Natural killer cell (primary cell): ENCODE data around the gene NHS. TPM values are rescaled to one million over a fixed set of nuclear protein-coding genes. Genes with fewer than 3 reads are reported as not detected.

ENCODE experiments used
- ATAC-seq, 3 donors: fragments of 150-1000 bp in 2 of 3; fragments of 200-7000 bp in 1 of 3; cut with Tn5 transposase; 1 replicate in 1 of 3; 2 replicates in 2 of 3; pipeline ENCODE4 v1.10.0; 2021; ENCODE audit warnings: mild to moderate bottlenecking in 2 of 3, moderate library complexity in 2 of 3
- DNase-seq, 2 donors: peaks; one replicate each; pipeline versions ENCODE4 v3.0.0 to v3.0.0-alpha.2; 2013 to 2021; ENCODE audit warnings: mixed read lengths in 1 of 2
- H3K27ac ChIP-seq: one replicate; pipeline ENCODE4 v1.5.1; 2013; ENCODE audit warnings: mild to moderate bottlenecking, low read length
- H3K27me3 ChIP-seq: one replicate; pipeline ENCODE4 v1.6.1; 2013; ENCODE audit warnings: low read length; ENCODE audit not compliant: control insufficient read depth, insufficient read depth
- H3K36me3 ChIP-seq: one replicate; pipeline ENCODE4 v1.6.1; 2013; ENCODE audit warnings: low read length; ENCODE audit not compliant: control insufficient read depth, insufficient read depth
- H3K4me1 ChIP-seq: one replicate; pipeline ENCODE4 v1.6.1; 2013; ENCODE audit warnings: low read length; ENCODE audit not compliant: control insufficient read depth, insufficient read depth
- H3K4me3 ChIP-seq: one replicate; pipeline ENCODE4 v1.5.1; 2013; ENCODE audit warnings: low read length
- H3K9me3 ChIP-seq: one replicate; pipeline ENCODE4 v1.6.1; 2013; ENCODE audit warnings: low read length; ENCODE audit not compliant: control insufficient read depth, insufficient read depth
- H3K27ac Mint-ChIP-seq, 2 donors: one replicate each; pipeline ENCODE4 v1.8.0; 2022; ENCODE audit warnings: mild to moderate bottlenecking in 2 of 2, mixed read lengths in 2 of 2, moderate library complexity in 1 of 2
- H3K27me3 Mint-ChIP-seq, 2 donors: one replicate each; pipeline ENCODE4 v1.8.0; 2022; ENCODE audit warnings: low read depth in 2 of 2, mixed read lengths in 2 of 2
- H3K36me3 Mint-ChIP-seq: one replicate; pipeline ENCODE4 v1.8.0; 2022; ENCODE audit warnings: mixed read lengths
- H3K4me1 Mint-ChIP-seq, 2 donors: one replicate each; pipeline ENCODE4 v1.8.0; 2022; ENCODE audit warnings: mixed read lengths in 2 of 2
- H3K4me3 Mint-ChIP-seq: one replicate; pipeline ENCODE4 v1.8.0; 2022; ENCODE audit warnings: mild to moderate bottlenecking, moderate library complexity, mixed read lengths
- H3K9me3 Mint-ChIP-seq, 2 donors: one replicate each; pipeline ENCODE4 v1.8.0; 2022; ENCODE audit warnings: mixed read lengths in 2 of 2
- CTCF ChIP-seq: fragments of 200-600 bp; IDR thresholded peaks from one replicate; pipeline ENCODE4 v1.8.0; 2022; ENCODE audit warnings: antibody characterized with exemption
- WGBS: methylation state at CpG from one replicate; pipeline ENCODE4 v1.1.7; 2013; ENCODE audit warnings: missing lambda C conversion rate; ENCODE audit not compliant: insufficient coverage; 5-methylcytosine and 5-hydroxymethylcytosine counted together
- intact Hi-C: fragments of 100-400 bp; cut with micrococcal nuclease; formaldehyde crosslinking; loops from one replicate; pipeline ENCODE4 v1.14.2; 2022
- total RNA-seq, 4 donors: library from RNA; stranded (reverse); fragments of 120-200 nt in 1 of 4; gene quantifications; one replicate each; pipeline versions ENCODE4 v1.2.3 to v1.2.4, GENCODE V29; 2013 to 2022

NHS gene
- total RNA-seq, 3 donors from 2014 or later (not counting 1 experiment from before 2014, with no cell fraction given): 0.05 to 0.28 TPM; not detected in 1

GRCh38 chrX:17679820-17680219, 304.8 kb downstream of the NHS start:
- no peaks in the 10 kb centered on the region for H3K36me3 Mint-ChIP-seq
- no peak for DNase-seq
- H3K9me3 Mint-ChIP-seq: no peaks in the 10 kb centered on the region
- Histone ChIP-seq H3K36me3 (no peaks in the 10 kb centered on the region), H3K4me1 (peaks cover 12% of the 10 kb centered on the region), H3K27ac (no peak overlapping the region), H3K4me3 (no peak overlapping the region), H3K9me3 (no peaks in the 10 kb centered on the region), H3K27me3 (no peaks in the 10 kb centered on the region)
- no peak for ATAC-seq
- peaks cover 19 to 21% of the 10 kb centered on the region in 2 donors for H3K4me1 Mint-ChIP-seq
- intact Hi-C loops: no loop called here
- TF ChIP-seq CTCF: no peak
- H3K27ac Mint-ChIP-seq: no peak overlapping the region
- H3K27me3 Mint-ChIP-seq: no peaks in the 10 kb centered on the region
- no peak overlapping the region for H3K4me3 Mint-ChIP-seq
- no CpG with 5 or more reads among the region's 2 CpGs for WGBS

- no peak overlapping the region for H3K27ac Mint-ChIP-seq
- H3K4me3 Mint-ChIP-seq: no peak overlapping the region
- Histone ChIP-seq H3K9me3 (no peaks in the 10 kb centered on the region), H3K4me1 (peaks cover 12% of the 10 kb centered on the region), H3K27ac (no peak overlapping the region), H3K36me3 (no peaks in the 10 kb centered on the region), H3K27me3 (no peaks in the 10 kb centered on the region), H3K4me3 (no peak overlapping the region)
- intact Hi-C loops: no loop called here
- no peak for DNase-seq
- ATAC-seq: no peak
- no peaks in the 10 kb centered on the region for H3K36me3 Mint-ChIP-seq
- H3K4me1 Mint-ChIP-seq: peaks cover 19 to 21% of the 10 kb centered on the region in 2 donors
- H3K9me3 Mint-ChIP-seq: no peaks in the 10 kb centered on the region
- TF ChIP-seq CTCF: no peak
- 100% methylated on average over 1 of the region's 1 CpG for WGBS
- no peaks in the 10 kb centered on the region for H3K27me3 Mint-ChIP-seq
Measured at GRCh38 chrX:17680732-17681413, 305.9 kb downstream of the NHS start.

- Histone ChIP-seq H3K9me3 (no peaks in the 10 kb centered on the region), H3K36me3 (no peaks in the 10 kb centered on the region), H3K27ac (no peak overlapping the region), H3K27me3 (no peaks in the 10 kb centered on the region), H3K4me3 (no peak overlapping the region), H3K4me1 (peaks cover 12% of the 10 kb centered on the region)
- no peaks in the 10 kb centered on the region for H3K9me3 Mint-ChIP-seq
- 0% methylated on average over 1 of the region's 2 CpGs for WGBS
- peak overlapping the region in 1 of 2 donors; percentile 31 for H3K27ac Mint-ChIP-seq
- TF ChIP-seq CTCF: no peak
- peak in 1 of 2 donors; percentile 7 for DNase-seq
- peak in 1 of 3 donors; percentile 54 for ATAC-seq
- H3K27me3 Mint-ChIP-seq: no peaks in the 10 kb centered on the region
- H3K4me3 Mint-ChIP-seq: no peak overlapping the region
- peaks cover 19 to 21% of the 10 kb centered on the region in 2 donors for H3K4me1 Mint-ChIP-seq
- intact Hi-C loops: no loop called here
- H3K36me3 Mint-ChIP-seq: no peaks in the 10 kb centered on the region
Measured at GRCh38 chrX:17682259-17682658, 307.3 kb downstream of the NHS start.

GRCh38 chrX:17685026-17685425, 310.0 kb downstream of the NHS start:
- H3K27me3 Mint-ChIP-seq: peaks cover 0 to 11% of the 10 kb centered on the region in 2 donors
- ATAC-seq (no peak), DNase-seq (no peak)
- Histone ChIP-seq H3K27me3 (no peaks in the 10 kb centered on the region), H3K27ac (no peak overlapping the region), H3K4me3 (no peak overlapping the region), H3K4me1 (peaks cover 12% of the 10 kb centered on the region), H3K36me3 (no peaks in the 10 kb centered on the region), H3K9me3 (no peaks in the 10 kb centered on the region)
- no peaks in the 10 kb centered on the region for H3K9me3 Mint-ChIP-seq
- H3K36me3 Mint-ChIP-seq: no peaks in the 10 kb centered on the region
- 92% methylated on average over 4 of the region's 4 CpGs for WGBS
- no peak overlapping the region for H3K27ac Mint-ChIP-seq
- H3K4me3 Mint-ChIP-seq: no peak overlapping the region
- H3K4me1 Mint-ChIP-seq: peaks cover 19 to 21% of the 10 kb centered on the region in 2 donors
- intact Hi-C loops: no loop called here
- no peak for TF ChIP-seq CTCF
